GM21367 (cell line): ENCODE results near the gene TRIM46.
"Not testable (repeated sequence)": the region's sequence is repeated elsewhere in the genome, so short reads cannot be mapped to it uniquely, and the experiment has no call there.

Experiments used
- ATAC-seq: cut with Tn5 transposase; IDR thresholded peaks from one replicate; pipeline ENCODE4 v1.9.1; 2021; ENCODE audit not compliant: unreplicated experiment

Gene TRIM46

DNA sequence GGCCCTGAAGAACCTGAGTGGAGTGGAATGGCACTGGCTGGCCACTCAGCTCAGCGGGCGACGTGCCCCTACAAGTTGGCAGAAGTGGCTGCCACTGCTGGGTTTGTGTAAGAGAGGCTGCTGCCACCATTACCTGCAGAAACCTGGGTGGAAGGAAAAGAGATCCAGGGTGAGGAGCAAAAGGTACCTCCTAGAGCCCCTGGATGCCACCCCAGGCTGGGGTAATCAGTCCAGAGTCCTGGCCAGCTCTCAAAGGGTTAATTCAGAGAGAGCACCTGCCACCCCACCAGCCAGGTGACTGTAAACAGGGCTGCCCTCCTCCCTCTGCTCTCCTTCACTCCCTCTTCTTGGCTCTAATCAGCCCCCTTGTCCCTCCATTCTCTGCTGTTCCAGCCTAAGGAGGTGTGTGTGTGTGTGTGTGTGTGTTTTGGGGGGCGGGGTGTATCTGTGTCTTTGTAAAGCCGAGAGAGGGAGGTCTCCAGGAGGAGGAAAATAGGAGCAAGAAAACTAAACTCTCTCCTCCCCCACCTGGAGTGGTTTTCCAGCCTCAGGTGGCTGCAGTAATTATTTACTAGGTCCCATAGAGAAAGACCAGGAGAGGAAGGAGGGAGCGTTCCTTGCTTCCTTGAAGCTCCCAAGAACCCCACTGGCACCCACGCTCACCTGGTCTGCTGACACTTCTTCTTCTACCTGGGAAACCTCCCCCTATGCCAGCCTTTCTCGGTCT lies 12.6 kb downstream of the TRIM46 start:
- no peak for ATAC-seq

DNA sequence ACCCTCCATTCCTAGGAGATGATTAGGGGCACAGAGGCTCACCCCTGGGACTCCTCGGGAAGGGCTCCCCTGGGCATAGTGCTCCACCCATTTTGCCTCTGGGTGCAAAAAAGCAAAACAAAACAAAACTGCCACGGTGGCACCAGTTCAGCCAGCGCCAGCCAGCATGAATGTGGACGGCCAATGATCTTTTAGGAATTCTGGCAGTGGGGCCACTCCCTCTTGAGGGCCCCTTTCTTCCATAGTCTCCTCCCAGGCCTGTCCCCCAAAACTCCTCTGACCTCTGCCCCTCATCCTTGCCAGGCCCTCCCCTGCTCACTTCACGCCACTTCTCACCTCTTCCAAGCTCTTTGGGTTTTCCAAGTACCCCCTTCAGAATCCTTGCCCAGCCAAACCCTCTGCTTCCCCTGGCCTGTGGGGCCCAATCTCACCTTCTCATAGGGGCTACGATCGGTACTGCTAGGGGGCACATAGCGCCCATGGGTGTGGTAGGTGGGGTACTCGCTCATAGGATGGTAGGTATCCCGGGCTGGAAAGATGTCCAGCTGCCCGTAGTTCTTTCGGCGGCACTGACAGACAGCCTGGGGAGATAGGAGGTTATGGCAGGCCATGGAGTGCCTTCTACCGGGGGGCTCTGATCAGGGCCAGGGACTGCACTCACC lies 13.3 kb downstream of the TRIM46 start:
- ATAC-seq: no peak

DNA sequence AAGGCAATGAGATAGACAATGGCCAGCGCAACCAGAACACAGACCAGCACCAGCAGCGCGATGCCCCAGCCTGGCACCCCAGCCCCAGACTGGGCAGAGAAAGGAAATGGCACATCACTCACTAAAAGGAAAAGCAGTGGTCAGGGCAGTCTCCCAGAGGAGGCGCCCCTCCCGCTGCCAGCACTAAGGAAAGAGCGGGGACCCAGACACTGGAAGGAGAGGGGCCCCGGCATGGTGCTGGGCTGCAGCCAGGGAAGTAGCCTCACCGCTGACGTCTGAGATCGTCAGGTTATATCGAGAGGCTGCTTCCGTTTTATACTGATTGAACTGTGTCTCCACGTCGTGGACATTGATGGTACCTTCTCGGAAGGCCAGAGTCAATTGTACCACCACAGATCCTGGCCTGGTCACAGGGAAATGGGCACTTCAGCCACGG lies 13.8 kb downstream of the TRIM46 start:
- no peak for ATAC-seq

DNA sequence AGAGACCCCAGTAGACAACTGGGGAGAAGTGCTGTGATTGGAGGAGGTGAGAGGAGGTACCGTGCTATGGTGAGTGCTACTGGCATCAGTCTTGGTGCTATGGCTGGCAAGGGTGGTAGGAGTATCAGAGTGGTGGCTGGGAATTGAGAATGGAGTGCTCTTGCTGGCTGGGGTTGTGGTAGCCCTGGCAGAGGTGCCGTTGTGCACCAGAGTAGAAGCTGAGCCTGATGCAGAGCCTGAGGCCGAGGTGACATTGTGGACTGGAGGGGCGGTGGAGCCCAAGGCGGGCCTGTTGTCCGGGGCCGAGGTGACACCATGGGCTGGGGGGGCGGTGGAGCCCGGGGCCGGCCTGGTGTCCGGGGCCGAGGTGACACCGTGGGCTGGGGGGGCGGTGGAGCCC lies 14.6 kb downstream of the TRIM46 start:
- ATAC-seq: no peak

DNA sequence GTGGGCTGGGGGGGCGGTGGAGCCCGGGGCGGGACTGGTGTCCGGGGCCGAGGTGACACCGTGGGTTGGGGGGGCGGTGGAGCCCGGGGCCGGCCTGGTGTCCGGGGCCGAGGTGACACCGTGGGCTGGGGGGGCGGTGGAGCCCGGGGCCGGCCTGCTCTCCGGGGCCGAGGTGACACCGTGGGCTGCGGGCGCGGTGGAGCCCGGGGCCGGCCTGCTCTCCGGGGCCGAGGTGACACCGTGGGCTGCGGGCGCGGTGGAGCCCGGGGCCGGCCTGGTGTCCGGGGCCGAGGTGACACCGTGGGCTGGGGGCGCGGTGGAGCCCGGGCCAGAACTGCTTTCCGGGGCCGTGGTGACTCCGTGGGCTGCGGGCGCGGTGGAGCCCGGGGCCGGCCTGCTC lies 16.3 kb downstream of the TRIM46 start:
- not testable (repeated sequence) for ATAC-seq

DNA sequence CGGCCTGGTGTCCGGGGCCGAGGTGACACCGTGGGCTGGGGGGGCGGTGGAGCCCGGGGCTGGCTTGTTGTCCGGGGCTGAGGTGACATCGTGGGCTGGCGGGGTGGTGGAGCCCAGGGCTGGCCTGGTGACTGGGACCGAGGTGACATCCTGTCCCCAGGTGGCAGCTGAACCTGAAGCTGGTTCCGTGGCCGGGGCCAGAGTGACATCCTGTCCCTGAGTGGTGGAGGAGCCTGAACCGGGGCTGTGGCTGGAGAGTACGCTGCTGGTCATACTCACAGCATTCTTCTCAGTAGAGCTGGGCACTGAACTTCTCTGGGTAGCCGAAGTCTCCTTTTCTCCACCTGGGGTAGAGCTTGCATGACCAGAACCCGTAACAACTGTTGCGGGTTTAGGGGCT lies 18.3 kb downstream of the TRIM46 start:
- ATAC-seq: no peak

DNA sequence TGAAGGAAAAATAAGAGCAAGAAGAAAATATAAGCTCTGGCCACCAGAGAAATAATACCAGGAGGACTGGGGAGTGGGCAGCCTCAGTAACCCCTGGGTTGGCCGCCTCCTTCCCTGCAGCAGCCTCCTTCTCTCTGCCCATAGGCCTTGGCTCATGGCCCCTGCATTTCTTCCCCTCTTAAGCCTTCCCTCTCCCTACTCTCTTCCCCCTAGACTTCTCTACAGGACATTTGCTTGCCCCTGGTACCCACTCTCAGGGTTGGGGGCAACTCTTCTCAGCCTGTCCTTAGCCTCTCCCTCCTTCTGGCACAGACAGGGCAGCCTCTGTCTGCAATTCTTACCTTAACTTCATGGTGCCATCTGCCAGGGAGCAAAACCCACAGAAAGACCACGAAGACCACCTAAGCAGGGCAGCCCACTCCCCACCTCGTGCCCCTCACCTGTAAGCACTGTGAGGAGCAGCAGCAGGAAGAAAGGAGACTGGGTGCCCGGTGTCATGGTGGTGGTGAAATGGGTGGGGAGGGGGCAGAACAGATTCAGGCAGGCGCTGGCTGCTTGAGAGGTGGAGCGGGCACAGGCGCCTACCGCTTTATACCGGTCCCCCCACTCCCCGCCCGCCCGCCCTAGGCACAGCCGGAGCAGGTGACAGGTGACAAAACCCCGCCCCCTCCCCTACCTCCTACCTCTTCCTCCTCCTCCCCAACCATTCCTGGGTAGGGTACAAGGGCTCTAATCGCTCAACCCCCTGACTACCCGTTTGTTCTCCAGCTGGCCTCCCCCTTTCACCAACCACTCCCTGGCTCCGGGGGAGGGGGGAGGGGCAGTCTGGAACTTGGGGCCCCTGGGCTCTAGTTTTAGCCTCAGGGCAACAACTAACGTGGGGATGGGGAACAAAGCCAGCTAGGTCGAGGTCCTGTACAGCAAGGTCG lies 19.0 kb downstream of the TRIM46 start:
- ATAC-seq: no peak

DNA sequence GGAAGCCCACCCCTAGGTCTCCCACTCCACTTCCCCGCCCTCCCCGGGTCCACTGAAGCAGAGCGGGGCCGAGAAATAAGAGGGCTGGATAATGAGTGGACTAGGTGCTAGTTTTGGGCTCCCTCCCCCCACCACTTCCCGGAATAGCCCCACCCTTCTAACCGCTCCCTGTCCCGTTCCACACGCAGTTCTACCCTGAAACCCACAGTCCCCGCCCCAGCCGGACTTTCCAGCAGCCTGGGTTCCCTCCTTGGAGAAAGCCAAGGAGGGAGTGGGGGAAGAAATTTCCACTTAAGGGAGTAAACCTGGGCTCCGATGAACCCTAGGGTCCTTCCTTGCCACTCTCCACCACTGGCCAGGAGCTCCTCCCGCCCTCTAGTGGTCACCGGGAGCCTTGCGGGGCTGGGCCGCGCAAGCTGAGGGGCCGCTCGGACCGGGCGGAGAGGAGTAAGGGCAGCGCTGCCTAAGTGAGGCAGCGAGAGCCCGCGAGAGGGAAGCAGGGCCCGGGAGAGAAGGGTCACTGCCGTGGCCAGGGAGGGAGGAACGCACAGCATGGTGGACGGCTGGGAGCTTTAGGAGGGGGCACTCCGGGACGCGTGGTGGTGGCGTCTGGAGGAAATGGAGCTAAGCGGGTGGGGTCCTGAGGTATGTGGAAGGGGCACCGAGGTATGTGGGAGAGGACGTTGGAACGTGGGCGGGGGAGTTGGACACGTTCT lies 19.8 kb downstream of the TRIM46 start:
- ATAC-seq: no peak

DNA sequence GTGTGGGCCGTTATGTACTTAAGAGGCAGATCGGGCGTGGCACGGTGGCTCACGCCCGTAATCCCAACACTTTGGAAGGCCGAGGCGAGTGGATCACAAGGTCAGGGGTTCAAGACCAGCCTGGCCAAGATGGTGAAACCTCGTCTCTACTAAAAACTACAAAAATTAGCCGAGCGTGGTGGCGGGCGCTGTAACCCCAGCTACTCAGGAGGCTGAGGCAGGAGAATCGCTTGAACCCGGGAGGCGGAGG lies 20.3 kb downstream of the TRIM46 start:
- not testable (repeated sequence) for ATAC-seq

DNA sequence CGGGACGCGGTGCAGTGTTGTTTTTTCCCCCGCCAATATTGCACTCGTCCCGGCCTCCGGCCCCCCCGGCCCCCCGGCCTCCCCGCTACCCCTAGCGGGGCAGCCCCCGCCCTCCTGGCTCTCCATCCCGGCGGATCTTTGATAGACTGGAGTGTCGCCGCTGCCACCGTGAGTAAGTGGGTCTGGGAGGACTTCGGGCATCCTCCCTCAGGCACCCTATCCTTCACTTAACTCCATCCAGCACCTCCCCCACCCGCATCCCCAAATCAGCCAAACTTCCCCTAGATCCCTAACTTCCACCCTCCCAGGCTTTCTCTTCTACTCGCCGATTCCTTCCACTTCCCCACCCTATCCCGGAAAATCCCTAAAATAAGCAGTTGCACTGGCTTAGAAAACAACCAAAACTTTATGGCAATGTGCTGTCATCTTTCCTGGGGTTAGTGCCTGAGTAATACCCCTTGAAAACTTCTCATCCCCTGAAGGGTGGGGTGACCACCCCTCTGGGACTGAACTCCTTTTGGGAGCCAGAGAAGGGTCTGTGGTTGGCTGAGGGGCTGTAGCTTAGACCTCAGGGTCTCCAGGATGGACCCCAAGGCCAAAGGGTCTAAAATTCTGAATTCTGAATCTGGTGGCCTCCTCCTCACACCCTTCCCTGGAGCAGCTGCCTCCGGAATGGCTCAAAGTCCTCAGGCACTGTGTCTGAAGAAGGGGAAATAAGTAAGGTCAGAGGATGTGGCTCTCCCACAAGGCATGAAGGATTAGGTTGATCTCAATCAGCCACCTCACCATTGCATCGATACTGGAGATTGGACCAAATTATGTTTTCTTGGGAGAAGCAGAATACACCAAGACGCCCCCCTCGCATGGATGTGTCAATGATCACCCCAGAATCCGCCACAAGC lies 21.8 kb downstream of the TRIM46 start:
- ATAC-seq: no peak

DNA sequence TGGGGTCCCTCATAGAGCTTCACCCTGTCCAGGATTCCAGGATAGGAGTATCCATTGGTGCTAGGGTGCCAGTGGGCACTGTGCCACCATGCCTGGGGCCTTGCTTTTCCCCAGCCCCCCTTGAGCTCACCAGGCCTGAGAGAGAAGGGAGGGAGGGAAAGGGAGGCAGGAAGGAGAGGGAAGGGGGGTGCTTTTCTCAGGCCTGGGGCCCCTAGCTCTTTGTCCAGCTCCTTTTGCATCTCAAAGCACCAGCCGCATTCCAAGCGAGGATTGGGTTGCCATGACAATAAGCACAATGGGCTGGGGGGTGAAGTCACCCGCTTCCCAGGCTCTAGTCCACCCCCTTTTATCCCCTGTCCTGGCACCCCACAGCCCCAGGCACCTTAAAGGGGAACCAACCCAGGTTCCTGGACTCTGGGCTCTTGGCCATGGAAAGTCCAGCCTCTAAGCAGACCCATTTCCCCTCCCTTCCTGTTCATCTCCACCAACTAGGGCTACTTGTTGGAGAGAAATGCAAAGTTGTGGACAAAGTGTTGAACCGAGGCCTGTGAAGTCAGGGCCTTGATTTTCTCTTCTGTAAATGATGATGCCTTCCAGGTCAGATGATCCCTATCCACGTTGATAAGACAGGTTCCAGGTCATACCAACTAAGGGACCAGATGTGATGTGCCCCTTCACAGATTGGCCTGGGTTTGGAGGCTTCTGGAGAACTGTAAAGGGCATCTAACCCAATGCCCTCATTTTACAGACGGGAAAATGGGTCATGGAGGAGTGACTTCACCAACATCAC lies 22.6 kb downstream of the TRIM46 start:
- no peak for ATAC-seq

DNA sequence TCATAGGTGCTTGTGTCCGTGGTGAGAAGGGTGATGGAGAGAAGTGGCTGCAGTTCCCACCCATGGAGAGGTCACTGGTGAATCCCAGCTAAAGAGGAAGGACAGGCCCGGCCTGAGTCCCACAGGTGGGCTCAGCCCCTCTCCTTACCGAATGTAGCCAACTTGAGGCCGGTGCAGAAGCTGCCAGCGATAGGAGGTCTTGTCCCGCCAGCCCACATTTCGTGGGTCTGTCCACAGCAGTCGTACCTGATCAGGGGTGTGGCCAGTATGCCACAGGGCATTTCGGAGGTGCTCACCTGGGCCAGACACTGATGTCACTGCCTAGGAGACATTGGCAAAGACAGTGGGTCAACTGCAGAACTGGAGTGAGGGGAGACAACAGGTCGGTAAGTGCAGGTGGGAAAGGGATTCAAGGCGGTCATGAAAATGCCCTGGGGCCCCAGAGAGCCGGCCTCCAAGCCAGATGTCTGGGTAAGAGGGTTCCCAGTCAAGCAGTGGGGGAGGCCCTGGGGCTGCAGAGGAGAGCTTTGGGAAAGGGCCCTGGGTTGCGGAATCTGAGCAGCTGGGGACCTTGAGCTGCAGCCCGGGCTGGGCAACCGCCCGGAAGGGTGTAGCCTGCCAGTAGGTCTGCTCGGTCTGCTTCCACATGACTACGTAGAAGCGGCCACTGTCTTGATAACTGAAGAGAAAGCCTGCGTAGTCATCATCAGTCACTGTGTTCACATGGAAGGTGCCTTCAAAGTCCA lies 23.4 kb downstream of the TRIM46 start:
- ATAC-seq: no peak

DNA sequence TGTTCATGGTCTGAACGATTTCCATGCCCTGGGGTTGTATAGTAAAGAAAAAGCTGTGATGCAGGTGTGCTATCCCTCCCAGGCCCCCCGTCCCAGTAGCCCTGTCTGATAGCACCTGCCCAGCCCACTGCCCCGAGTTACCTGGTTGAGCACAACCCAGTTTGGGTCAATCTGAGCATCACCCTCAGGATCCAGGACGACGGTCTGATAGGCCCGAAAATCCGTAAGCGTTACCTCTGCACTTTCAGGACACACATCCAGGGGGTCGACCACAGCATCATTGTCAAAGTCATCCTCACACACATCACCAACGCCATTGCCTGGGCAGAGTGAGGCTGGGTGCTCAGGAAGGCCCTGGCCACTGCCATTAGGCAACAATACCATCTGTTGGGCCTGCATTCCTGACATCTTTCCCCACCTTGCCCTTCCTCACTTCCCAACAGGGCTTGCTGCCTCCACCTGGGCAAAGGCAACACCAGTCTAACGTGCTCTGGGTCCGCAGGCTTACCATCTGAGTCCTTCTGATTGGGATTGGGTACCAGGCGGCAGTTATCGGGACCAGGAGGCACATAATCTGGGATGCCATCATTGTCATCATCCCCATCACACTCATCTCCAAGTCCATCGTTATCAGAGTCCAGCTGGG lies 24.4 kb downstream of the TRIM46 start:
- ATAC-seq: no peak

DNA sequence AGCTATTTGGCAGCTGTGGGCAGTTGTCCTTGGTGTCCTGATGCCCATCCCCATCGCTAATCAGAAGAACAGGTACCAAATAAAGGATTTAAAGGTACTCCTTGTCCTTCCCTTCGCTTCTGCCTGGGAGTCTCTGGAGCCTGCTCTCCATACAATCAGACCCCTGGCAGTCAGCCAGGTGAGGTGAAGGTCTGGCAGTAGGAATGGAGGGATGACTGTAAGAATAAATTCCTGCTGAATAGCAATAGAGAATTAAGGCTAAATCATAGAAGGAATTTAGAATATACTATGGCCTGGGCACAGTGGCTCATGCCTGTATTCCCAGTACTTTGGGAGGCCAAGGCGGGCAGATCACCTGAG lies 24.9 kb downstream of the TRIM46 start:
- no peak for ATAC-seq

DNA sequence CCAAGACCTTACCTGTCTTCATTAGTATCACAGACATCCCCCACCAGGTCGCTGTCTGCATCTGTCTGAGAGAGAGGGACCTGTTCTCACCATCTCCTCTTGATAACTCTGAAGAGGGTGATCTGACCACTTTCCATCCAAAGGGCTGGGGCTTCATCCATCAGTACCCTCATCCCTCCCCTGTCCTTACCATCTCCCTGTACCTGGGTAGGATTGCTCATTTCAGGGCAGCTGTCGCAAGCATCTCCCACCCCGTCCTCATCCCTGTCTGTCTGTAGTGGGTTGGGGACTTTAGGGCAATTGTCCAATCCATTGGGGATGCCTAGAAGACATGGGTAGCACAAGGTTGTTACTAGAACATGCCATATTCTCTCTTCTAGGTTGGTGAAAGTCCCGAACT lies 26.1 kb downstream of the TRIM46 start:
- no peak for ATAC-seq

DNA sequence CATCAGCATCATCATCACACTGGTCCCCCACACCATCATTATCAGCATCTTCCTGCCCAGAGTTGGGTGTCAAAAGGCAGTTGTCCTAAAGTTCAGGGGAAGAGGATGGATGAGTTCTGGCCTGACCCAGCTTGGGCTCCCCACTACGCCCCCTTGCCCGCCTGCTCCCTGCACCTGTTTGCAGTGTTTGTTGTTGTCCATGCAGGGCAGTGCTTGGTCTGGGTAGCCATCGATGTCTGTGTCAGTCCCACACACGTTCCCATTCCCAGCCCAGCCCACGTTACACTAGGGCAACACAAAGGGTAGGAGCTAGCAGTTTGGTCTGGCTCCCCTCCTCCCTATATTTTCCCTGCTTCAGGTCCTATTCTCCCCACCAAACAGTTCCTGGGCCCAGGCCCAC lies 27.3 kb downstream of the TRIM46 start:
- no peak for ATAC-seq

DNA sequence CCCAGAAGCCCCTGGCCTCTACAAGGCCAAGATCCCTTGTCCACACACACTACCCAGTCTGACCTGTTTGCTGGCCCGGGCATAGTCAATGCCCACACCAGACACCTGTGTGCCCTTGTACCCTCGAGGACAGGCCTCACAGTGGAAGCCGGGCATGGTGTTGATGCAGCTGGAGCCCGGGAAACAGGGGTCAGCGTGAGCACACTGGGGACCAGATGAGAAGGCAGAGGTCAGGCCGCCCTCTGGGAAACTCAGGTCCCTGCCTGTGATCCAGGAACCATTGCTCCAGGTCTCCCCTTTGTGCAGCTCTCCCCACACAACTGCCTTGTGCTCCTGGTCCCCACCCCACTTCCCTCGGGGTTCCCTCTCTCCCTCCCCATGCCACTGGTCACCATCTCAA lies 28.5 kb downstream of the TRIM46 start:
- ATAC-seq: no peak

DNA sequence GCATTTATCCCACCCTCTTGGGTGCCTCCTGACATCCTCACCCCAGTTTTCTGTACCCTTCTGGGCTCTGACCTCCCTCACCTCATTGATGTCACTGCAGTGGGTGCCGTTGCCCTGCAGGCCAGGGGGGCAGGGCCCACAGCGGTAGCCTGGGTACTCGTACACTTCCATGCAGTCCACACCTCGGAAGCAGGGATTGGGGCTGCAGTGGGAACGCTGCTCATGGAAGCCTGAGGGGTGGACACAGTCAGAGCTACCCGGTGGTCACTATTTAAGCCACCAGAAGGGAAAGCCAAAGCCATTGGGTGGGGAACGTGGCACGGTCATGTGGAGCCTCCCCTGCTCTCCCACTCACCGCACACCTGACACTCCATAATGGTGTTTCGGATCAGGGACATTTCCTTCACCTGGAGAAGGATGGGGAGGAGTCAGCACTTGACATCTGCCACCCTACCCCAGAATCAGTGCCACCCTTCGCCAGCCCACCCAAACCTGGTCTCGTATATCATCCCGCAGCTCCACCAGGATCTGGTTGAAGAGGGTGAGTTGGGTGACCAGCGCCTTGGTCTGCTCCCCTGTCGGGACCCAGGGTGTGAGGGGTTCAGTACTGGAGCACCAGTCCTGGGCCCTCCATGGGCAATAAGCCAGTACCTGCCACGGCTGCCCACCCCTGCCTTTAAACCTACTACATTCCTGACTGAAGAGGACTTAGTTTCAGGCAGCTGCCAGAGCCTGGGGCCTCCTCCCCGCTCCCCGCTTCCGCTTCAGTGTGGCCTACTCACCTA lies 29.3 kb downstream of the TRIM46 start:
- no peak for ATAC-seq
